Measurements from ENCODE around the gene YES1.
"Not testable (repeated sequence)": the region's sequence is repeated elsewhere in the genome, so short reads cannot be mapped to it uniquely, and the experiment has no call there.

YES1 gene

GRCh38 chr18:811182-811891 lies 705 bp downstream of the YES1 start:
- Histone ChIP-seq H3K4me1 (ENCODE audit: control insufficient read depth, insufficient read depth, low read depth, low read length) (peaks cover 1% of the 10 kb centered on the region), H2AK5ac (ENCODE audit: low read length, severe bottlenecking) (no peak overlapping the region), H2BK12ac (ENCODE audit: low read length in 2 of 2) (peak overlapping the region; percentile 64 to 67), H3K14ac (ENCODE audit: low read length in 2 of 2) (peak overlapping the region; percentile 97 to 98), H3K4me2 (ENCODE audit: low read length, poor library complexity, severe bottlenecking) (peak overlapping the region; percentile 73), H3K4ac (ENCODE audit: low read depth in 1 of 2, low read length in 2 of 2) (peak overlapping the region; percentile 24 to 89), H2BK120ac (ENCODE audit: low read depth, low read length) (peak overlapping the region; percentile 88), H3K23ac (ENCODE audit: low read length in 2 of 2) (peak overlapping the region in 1 of 2 experiments; percentile 94), H4K8ac (ENCODE audit: low read length) (peak overlapping the region; percentile 4), H3K27ac (ENCODE audit: low read length, poor library complexity, severe bottlenecking) (peak overlapping the region; percentile 25), H4K91ac (ENCODE audit: low read length) (no peak overlapping the region), H3K79me1 (replicated peaks; ENCODE audit: low read length, poor library complexity, severe bottlenecking) (peaks cover 4% of the 10 kb centered on the region), H3K9me3 (ENCODE audit: control insufficient read depth, low read length) (no peaks in the 10 kb centered on the region), H3K9ac (ENCODE audit: low read length) (peak overlapping the region; percentile 97), H2BK5ac (ENCODE audit: low read depth, low read length, poor library complexity, severe bottlenecking) (no peak overlapping the region), H3K18ac (ENCODE audit: low read depth in 1 of 2, low read length in 2 of 2) (peak overlapping the region; percentile 86 to 88), H3K36me3 (ENCODE audit: control insufficient read depth in 1 of 2, insufficient read depth in 2 of 2, low read depth in 1 of 2, low read length in 2 of 2) (no peaks in the 10 kb centered on the region), H3K4me3 (ENCODE audit: insufficient read depth in 1 of 2, low read depth in 1 of 2, low read length in 2 of 2) (peak overlapping the region; percentile 93 to 99), H3K27me3 (ENCODE audit: control insufficient read depth in 1 of 2, insufficient read depth in 1 of 2, low read length in 2 of 2) (no peaks in the 10 kb centered on the region), H2AFZ (ENCODE audit: low read depth, low read length) (peak overlapping the region; percentile 80), H2BK15ac (ENCODE audit: low read depth, poor library complexity, severe bottlenecking) (peak overlapping the region; percentile 99)
- WGBS = under 1% methylated on average over 29 of the region's 30 CpGs
- peak; percentile 46 for DNase-seq

GRCh38 chr18:809985-810642 lies 1.9 kb downstream of the YES1 start:
- Histone ChIP-seq H2AK5ac (ENCODE audit: low read length, severe bottlenecking) (no peak overlapping the region), H2BK120ac (ENCODE audit: low read depth, low read length) (no peak overlapping the region), H4K8ac (ENCODE audit: low read length) (no peak overlapping the region), H3K4me2 (ENCODE audit: low read length, poor library complexity, severe bottlenecking) (no peak overlapping the region), H3K27ac (ENCODE audit: low read length, poor library complexity, severe bottlenecking) (no peak overlapping the region), H3K36me3 (ENCODE audit: control insufficient read depth in 1 of 2, insufficient read depth in 2 of 2, low read depth in 1 of 2, low read length in 2 of 2) (no peaks in the 10 kb centered on the region), H3K18ac (ENCODE audit: low read depth in 1 of 2, low read length in 2 of 2) (no peak overlapping the region), H4K91ac (ENCODE audit: low read length) (no peak overlapping the region), H3K4me3 (ENCODE audit: insufficient read depth in 1 of 2, low read depth in 1 of 2, low read length in 2 of 2) (peak overlapping the region in 1 of 2 experiments; percentile 93), H2BK12ac (ENCODE audit: low read length in 2 of 2) (no peak overlapping the region), H2BK15ac (ENCODE audit: low read depth, poor library complexity, severe bottlenecking) (no peak overlapping the region), H3K4me1 (ENCODE audit: control insufficient read depth, insufficient read depth, low read depth, low read length) (peaks cover 1% of the 10 kb centered on the region), H2AFZ (ENCODE audit: low read depth, low read length) (no peak overlapping the region), H3K9me3 (ENCODE audit: control insufficient read depth, low read length) (no peaks in the 10 kb centered on the region), H2BK5ac (ENCODE audit: low read depth, low read length, poor library complexity, severe bottlenecking) (no peak overlapping the region), H3K79me1 (replicated peaks; ENCODE audit: low read length, poor library complexity, severe bottlenecking) (peaks cover 4% of the 10 kb centered on the region), H3K14ac (ENCODE audit: low read length in 2 of 2) (no peak overlapping the region), H3K27me3 (ENCODE audit: control insufficient read depth in 1 of 2, insufficient read depth in 1 of 2, low read length in 2 of 2) (no peaks in the 10 kb centered on the region), H3K23ac (ENCODE audit: low read length in 2 of 2) (no peak overlapping the region), H3K9ac (ENCODE audit: low read length) (peak overlapping the region; percentile 97), H3K4ac (ENCODE audit: low read depth in 1 of 2, low read length in 2 of 2) (no peak overlapping the region)
- WGBS = 90% methylated on average over 2 of the region's 6 CpGs
- DNase-seq = no peak

- H2BK15ac ChIP-seq (ENCODE audit: low read depth, poor library complexity, severe bottlenecking); H3K4ac ChIP-seq (ENCODE audit: low read depth in 1 of 2, low read length in 2 of 2); H2AK5ac ChIP-seq (ENCODE audit: low read length, severe bottlenecking); H3K18ac ChIP-seq (ENCODE audit: low read depth in 1 of 2, low read length in 2 of 2); H3K27me3 ChIP-seq (ENCODE audit: control insufficient read depth in 1 of 2, insufficient read depth in 1 of 2, low read length in 2 of 2); H3K27ac ChIP-seq (ENCODE audit: low read length, poor library complexity, severe bottlenecking); H3K14ac ChIP-seq (ENCODE audit: low read length in 2 of 2); DNase-seq; H4K91ac ChIP-seq (ENCODE audit: low read length); H2BK5ac ChIP-seq (ENCODE audit: low read depth, low read length, poor library complexity, severe bottlenecking); H2BK120ac ChIP-seq (ENCODE audit: low read depth, low read length); H2AFZ ChIP-seq (ENCODE audit: low read depth, low read length); H3K36me3 ChIP-seq (ENCODE audit: control insufficient read depth in 1 of 2, insufficient read depth in 2 of 2, low read depth in 1 of 2, low read length in 2 of 2); H2BK12ac ChIP-seq (ENCODE audit: low read length in 2 of 2); H3K79me1 ChIP-seq (replicated peaks; ENCODE audit: low read length, poor library complexity, severe bottlenecking); H3K4me2 ChIP-seq (ENCODE audit: low read length, poor library complexity, severe bottlenecking); H3K23ac ChIP-seq (ENCODE audit: low read length in 2 of 2); H3K9ac ChIP-seq (ENCODE audit: low read length); H3K4me3 ChIP-seq (ENCODE audit: insufficient read depth in 1 of 2, low read depth in 1 of 2, low read length in 2 of 2); H3K9me3 ChIP-seq (ENCODE audit: control insufficient read depth, low read length); H3K4me1 ChIP-seq (ENCODE audit: control insufficient read depth, insufficient read depth, low read depth, low read length); H4K8ac ChIP-seq (ENCODE audit: low read length): not testable (repeated sequence)
- WGBS = 100% methylated on average over 7 of the region's 11 CpGs
Measured at GRCh38 chr18:809228-809627, 2.8 kb downstream of the YES1 start.

GRCh38 chr18:808502-808901 lies 3.5 kb downstream of the YES1 start:
- Histone ChIP-seq H3K4me3 (ENCODE audit: insufficient read depth in 1 of 2, low read depth in 1 of 2, low read length in 2 of 2) (no peak overlapping the region), H3K9ac (ENCODE audit: low read length) (no peak overlapping the region), H3K36me3 (ENCODE audit: control insufficient read depth in 1 of 2, insufficient read depth in 2 of 2, low read depth in 1 of 2, low read length in 2 of 2) (no peaks in the 10 kb centered on the region), H3K4ac (ENCODE audit: low read depth in 1 of 2, low read length in 2 of 2) (no peak overlapping the region), H4K8ac (ENCODE audit: low read length) (no peak overlapping the region), H3K18ac (ENCODE audit: low read depth in 1 of 2, low read length in 2 of 2) (no peak overlapping the region), H2AFZ (ENCODE audit: low read depth, low read length) (no peak overlapping the region), H2AK5ac (ENCODE audit: low read length, severe bottlenecking) (no peak overlapping the region), H3K27me3 (ENCODE audit: control insufficient read depth in 1 of 2, insufficient read depth in 1 of 2, low read length in 2 of 2) (no peaks in the 10 kb centered on the region), H3K27ac (ENCODE audit: low read length, poor library complexity, severe bottlenecking) (no peak overlapping the region), H3K23ac (ENCODE audit: low read length in 2 of 2) (no peak overlapping the region), H2BK15ac (ENCODE audit: low read depth, poor library complexity, severe bottlenecking) (no peak overlapping the region), H3K9me3 (ENCODE audit: control insufficient read depth, low read length) (no peaks in the 10 kb centered on the region), H2BK5ac (ENCODE audit: low read depth, low read length, poor library complexity, severe bottlenecking) (no peak overlapping the region), H4K91ac (ENCODE audit: low read length) (no peak overlapping the region), H3K14ac (ENCODE audit: low read length in 2 of 2) (no peak overlapping the region), H2BK12ac (ENCODE audit: low read length in 2 of 2) (no peak overlapping the region), H3K4me1 (ENCODE audit: control insufficient read depth, insufficient read depth, low read depth, low read length) (peaks cover 1% of the 10 kb centered on the region), H2BK120ac (ENCODE audit: low read depth, low read length) (no peak overlapping the region), H3K79me1 (replicated peaks; ENCODE audit: low read length, poor library complexity, severe bottlenecking) (peaks cover 4% of the 10 kb centered on the region), H3K4me2 (ENCODE audit: low read length, poor library complexity, severe bottlenecking) (no peak overlapping the region)
- DNase-seq = no peak
- WGBS = 98% methylated on average over 1 of the region's 2 CpGs
